ENCODE data around the gene GLI3.

GRCh38 chr7:42014625-42015618, 222.1 kb downstream of the GLI3 start:
- peak in 11 of 12 donors; percentile 35 to 68 (median 58) for TF ChIP-seq CTCF (IDR thresholded peaks at IDR 0.05)
- no peak for TF ChIP-seq POLR2A (IDR thresholded peaks at IDR 0.05)

All from heart left ventricle (tissue), 13 donors.